HepG2 (cell line): Measurements from ENCODE around the gene CACNA1G. TPM values are rescaled to one million over a fixed set of nuclear protein-coding genes. Genes with fewer than 3 reads are reported as not detected.

Source experiments
- ARNTL ChIP-seq: sonication (generic); formaldehyde crosslinking; IDR thresholded peaks from 2 replicates; pipeline ENCODE4 v1.4.0; 2020; ENCODE audit warnings: mild to moderate bottlenecking, missing genetic modification reagents
- BCL3 ChIP-seq: sonication (generic); formaldehyde crosslinking; IDR thresholded peaks from 2 replicates; pipeline ENCODE4 v1.5.1; 2020; ENCODE audit warnings: mild to moderate bottlenecking, missing genetic modification reagents, moderate library complexity
- KDM5B ChIP-seq: sonication (generic); formaldehyde crosslinking; IDR thresholded peaks from 2 replicates; pipeline ENCODE4 v1.4.0; 2020; ENCODE audit warnings: missing genetic modification reagents, mild to moderate bottlenecking, borderline replicate concordance
- MLX ChIP-seq: IDR thresholded peaks from 2 replicates; pipeline ENCODE4 v1.6.1; 2016
- MNT ChIP-seq: fragments of 450-650 bp; IDR thresholded peaks from 2 replicates; pipeline ENCODE4 v1.6.1; 2016
- MXD1 ChIP-seq: sonication (generic); formaldehyde crosslinking; IDR thresholded peaks from 2 replicates; pipeline ENCODE4 v1.4.0; 2020; ENCODE audit warnings: mild to moderate bottlenecking, missing genetic modification reagents
- NKX3-1 ChIP-seq: sonication (generic); formaldehyde crosslinking; IDR thresholded peaks from 2 replicates; pipeline ENCODE4 v1.5.0; 2020; ENCODE audit warnings: missing genetic modification reagents
- SMAD3 ChIP-seq: sonication (generic); formaldehyde crosslinking; IDR thresholded peaks from 2 replicates; pipeline ENCODE4 v1.4.0; 2020; ENCODE audit warnings: missing genetic modification reagents
- SMARCC2 ChIP-seq: fragments of 450-650 bp; IDR thresholded peaks from 2 replicates; pipeline ENCODE4 v1.6.1; 2017; ENCODE audit warnings: antibody characterized with exemption, mild to moderate bottlenecking
- THAP7 ChIP-seq: sonication (generic); formaldehyde crosslinking; IDR thresholded peaks from 2 replicates; pipeline ENCODE4 v1.8.1; 2023; ENCODE audit warnings: mild to moderate bottlenecking, missing genetic modification reagents
- ZNF136 ChIP-seq: sonication (generic); formaldehyde crosslinking; IDR thresholded peaks from 2 replicates; pipeline ENCODE4 v1.8.1; 2022; ENCODE audit warnings: low read depth, mild to moderate bottlenecking, moderate library complexity, missing genetic modification reagents
- ZNF230 ChIP-seq: sonication (generic); formaldehyde crosslinking; IDR thresholded peaks from 2 replicates; pipeline ENCODE4 v1.4.0; 2020; ENCODE audit warnings: mild to moderate bottlenecking, missing genetic modification reagents
- ZNF432 ChIP-seq: sonication (generic); formaldehyde crosslinking; IDR thresholded peaks from 2 replicates; pipeline ENCODE4 v1.5.0; 2020; ENCODE audit warnings: missing genetic modification reagents, mild to moderate bottlenecking, borderline replicate concordance
- ZNF441 ChIP-seq: sonication (generic); formaldehyde crosslinking; IDR thresholded peaks from 2 replicates; pipeline ENCODE4 v1.7.0; 2021; ENCODE audit warnings: missing genetic modification reagents, borderline replicate concordance
- ZNF629 ChIP-seq: sonication (generic); formaldehyde crosslinking; conservative IDR thresholded peaks from 2 replicates; pipeline ENCODE4 v1.5.0; 2020; ENCODE audit warnings: missing genetic modification reagents
- ZNF770 ChIP-seq: sonication (generic); formaldehyde crosslinking; IDR thresholded peaks from 2 replicates; pipeline ENCODE4 v1.5.0; 2020; ENCODE audit warnings: mild to moderate bottlenecking, missing genetic modification reagents
- polyA plus RNA-seq, 8 experiments: library from polyadenylated mRNA; depleted of rRNA in 3 of 8; stranded (reverse) in 7 of 8; unstranded in 1 of 8; fragments of >200 nt; fragmentation: Illumina TruSeq in 4 of 8; extraction: Trizol in 4 of 8; gene quantifications; 2 replicates each; pipeline versions ENCODE4 v1.2.1 to v1.2.3, GENCODE V29; 2011 to 2016; ENCODE audit warnings: low read depth in 4 of 8, missing spikeins in 1 of 8, mixed read lengths in 1 of 8; ENCODE audit not compliant: insufficient read depth in 1 of 8
- total RNA-seq, 5 experiments: library from RNA; depleted of rRNA; stranded (reverse); fragments of >200 nt; fragmentation: Illumina TruSeq; extraction: Trizol; gene quantifications; 2 replicates each; pipeline ENCODE4 v1.2.3, GENCODE V29; 2016; ENCODE audit warnings: low read depth in 1 of 5

The CACNA1G gene
- total and polyA plus RNA-seq, 2 of the 13 experiments (the other 11 are each of a cell fraction or from before 2014, with no cell fraction given): 0.02 TPM; not detected in 1

- TF ChIP-seq ZNF441 (0 out of 2 replicates have a peak, but pooled peaks have one; percentile 0), BCL3 (CRISPR knock-in tag) (peak; percentile 53), SMAD3 (no peak), MNT (0 out of 2 replicates have a peak, but pooled peaks have one; percentile 34), SMARCC2 (no peak), MLX (CRISPR knock-in tag) (no peak), ARNTL (CRISPR knock-in tag) (0 out of 2 replicates have a peak, but pooled peaks have one; percentile 22), ZNF770 (CRISPR knock-in tag) (peak; percentile 69), KDM5B (CRISPR knock-in tag) (peak; percentile 82), ZNF432 (CRISPR knock-in tag) (no peak), NKX3-1 (CRISPR knock-in tag) (no peak), ZNF629 (CRISPR knock-in tag) (no peak), MXD1 (peak; percentile 3; the same call in 1 of the 2 replicates), THAP7 (CRISPR knock-in tag) (0 out of 2 replicates have a peak, but pooled peaks have one; percentile 45), ZNF136 (CRISPR knock-in tag) (0 out of 2 replicates have a peak, but pooled peaks have one; percentile 78), ZNF230 (CRISPR knock-in tag) (no peak)
These were observed 22.6 kb upstream of the CACNA1G start (continued) for GRCh38 chr17:50537721-50538548.
